Thoracic aorta (tissue), 2 donors: ENCODE measurements around the gene PKP1. TPM values are rescaled to one million over a fixed set of nuclear protein-coding genes. Genes with fewer than 3 reads are reported as not detected.

Experiments
- ATAC-seq: fragments of 150-250 bp; one replicate; pipeline ENCODE4 v1.8.0; 2017; ENCODE audit warnings: low read depth; ENCODE audit not compliant: insufficient number of reproducible peaks, low FRiP score
- DNase-seq: peaks from one replicate; pipeline ENCODE4 v3.0.0-alpha.2; 2020; ENCODE audit warnings: low spot score
- H3K27ac ChIP-seq, 2 donors: fragments of 200-600 bp; sonication (generic); 1 replicate in 1 of 2; 2 replicates in 1 of 2; pipeline ENCODE4 v1.5.1; 2016; ENCODE audit warnings: mild to moderate bottlenecking in 2 of 2, moderate library complexity in 2 of 2
- H3K27me3 ChIP-seq: fragments of 200-600 bp; sonication (generic); replicated peaks from 2 replicates; pipeline ENCODE4 v1.6.0; 2016; ENCODE audit warnings: mild to moderate bottlenecking; ENCODE audit not compliant: insufficient read depth
- H3K36me3 ChIP-seq: fragments of 200-600 bp; sonication (generic); one replicate; pipeline ENCODE4 v1.5.1; 2016
- H3K4me1 ChIP-seq, 2 donors: fragments of 200-600 bp; sonication (generic); 1 replicate in 1 of 2; 2 replicates in 1 of 2; pipeline versions ENCODE4 v1.5.1 to v1.6.0; 2016; ENCODE audit warnings: low read depth in 2 of 2, mild to moderate bottlenecking in 1 of 2; ENCODE audit not compliant: control insufficient read depth in 1 of 2
- H3K4me3 ChIP-seq: fragments of 200-600 bp; sonication (generic); 2 replicates; pipeline ENCODE4 v1.5.1; 2016; ENCODE audit warnings: mild to moderate bottlenecking
- H3K9me3 ChIP-seq: fragments of 200-600 bp; sonication (generic); 2 replicates; pipeline ENCODE4 v1.5.1; 2016
- CTCF ChIP-seq: fragments of 200-600 bp; sonication (generic); IDR thresholded peaks from one replicate; pipeline ENCODE4 v1.5.1; 2019; ENCODE audit warnings: antibody characterized with exemption
- total RNA-seq, 2 donors: library from RNA; depleted of rRNA; stranded (reverse); fragments of >200 nt; gene quantifications; one replicate each; pipeline versions ENCODE4 v1.1.0 to v1.2.3, GENCODE V29; 2016

Gene PKP1
- total RNA-seq, 2 donors from 2014 or later = 0.54 TPM; not detected in 1

- no peaks in the 10 kb centered on the region for H3K4me1 ChIP-seq
- no peak overlapping the region for H3K27ac ChIP-seq
- no peaks in the 10 kb centered on the region for H3K9me3 ChIP-seq
- H3K27me3 ChIP-seq = no peaks in the 10 kb centered on the region
- TF ChIP-seq CTCF = no peak
- ATAC-seq = no peak
- no peaks in the 10 kb centered on the region for H3K36me3 ChIP-seq
- no peak overlapping the region for H3K4me3 ChIP-seq
- DNase-seq = no peak
These were observed 91.1 kb downstream of the PKP1 start for GRCh38 chr1:201374364-201374763.

GRCh38 chr1:201375169-201375568, 91.9 kb downstream of the PKP1 start:
- Histone ChIP-seq H3K27me3 (no peaks in the 10 kb centered on the region), H3K9me3 (no peaks in the 10 kb centered on the region), H3K27ac (no peak overlapping the region), H3K36me3 (no peaks in the 10 kb centered on the region), H3K4me3 (no peak overlapping the region), H3K4me1 (no peaks in the 10 kb centered on the region)
- DNase-seq = no peak
- ATAC-seq = no peak
- no peak for TF ChIP-seq CTCF

GRCh38 chr1:201376107-201376463, 92.8 kb downstream of the PKP1 start:
- Histone ChIP-seq H3K27ac (no peak overlapping the region), H3K36me3 (no peaks in the 10 kb centered on the region), H3K4me3 (no peak overlapping the region), H3K4me1 (no peaks in the 10 kb centered on the region), H3K27me3 (no peaks in the 10 kb centered on the region), H3K9me3 (no peaks in the 10 kb centered on the region)
- DNase-seq = no peak
- ATAC-seq = no peak
- TF ChIP-seq CTCF = no peak

- no peak overlapping the region for H3K4me3 ChIP-seq
- ATAC-seq = no peak
These were observed 93.4 kb downstream of the PKP1 start for GRCh38 chr1:201376464-201377374.

More at GRCh38 chr1:201376464-201377374, 93.4 kb downstream of the PKP1 start:
- no peaks in the 10 kb centered on the region for H3K27me3 ChIP-seq
- no peaks in the 10 kb centered on the region for H3K4me1 ChIP-seq
- TF ChIP-seq CTCF = no peak
- H3K27ac ChIP-seq = no peak overlapping the region
- H3K9me3 ChIP-seq = no peaks in the 10 kb centered on the region
- DNase-seq = no peak
- H3K36me3 ChIP-seq = no peaks in the 10 kb centered on the region
